SK-N-SH (cell line): ENCODE measurements around the gene ASIC4. TPM values are rescaled to one million over a fixed set of nuclear protein-coding genes. Genes with fewer than 3 reads are reported as not detected.

ENCODE experiments used
- CTCF ChIA-PET: fragments of 300-600, 350-600 bp; formaldehyde crosslinking; extraction: SDS; loops from one replicate; lab custom pipeline; 2021; lab: Yijun Ruan, JAX
- POLR2A ChIA-PET: fragments of 350-600 bp; sonication (Branson Sonifier 250); formaldehyde crosslinking; extraction: SDS; loops from one replicate; lab custom pipeline; 2020; ENCODE audit warnings: antibody characterized with exemption, inconsistent platforms; lab: Yijun Ruan, JAX
- DNase-seq: peaks from one replicate; pipeline ENCODE4 v3.0.0; 2012
- H2AFZ ChIP-seq: fragments of 200-600 bp; sonication (generic); 2 replicates; pipeline ENCODE4 v1.8.1; 2016; ENCODE audit warnings: antibody characterized with exemption, mild to moderate bottlenecking, low read depth
- H3F3A ChIP-seq: fragments of 200-600 bp; sonication (generic); replicated peaks from 2 replicates; pipeline ENCODE3; 2016; ENCODE audit warnings: antibody characterized with exemption, mild to moderate bottlenecking; ENCODE audit not compliant: insufficient read depth
- H3K27ac ChIP-seq, 2 experiments: fragments of 200-500 bp in 1 of 2; fragments of 200-600 bp in 1 of 2; sonication (Bioruptor generic) in 1 of 2; sonication (generic), shearing (Covaris generic) in 1 of 2; 2 replicates each; pipeline versions ENCODE4 v1.5.1 to v1.6.1; 2014 to 2016; ENCODE audit warnings: low read depth in 2 of 2, inconsistent platforms in 1 of 2, low read length in 1 of 2, mild to moderate bottlenecking in 1 of 2, mixed read lengths in 1 of 2
- H3K27me3 ChIP-seq: fragments of 200-600 bp; sonication (generic), shearing (Covaris generic); 2 replicates; pipeline ENCODE4 v1.6.1; 2016; ENCODE audit warnings: mixed run types; ENCODE audit not compliant: insufficient read depth
- H3K36me3 ChIP-seq, 2 experiments: fragments of 200-500 bp in 1 of 2; fragments of 200-600 bp in 1 of 2; sonication (Bioruptor generic) in 1 of 2; sonication (generic) in 1 of 2; replicated peaks in 1 of 2; 2 replicates each; pipeline versions ENCODE3 to v1.5.1; 2014 to 2016; ENCODE audit warnings: low read length in 1 of 2, mild to moderate bottlenecking in 1 of 2; ENCODE audit not compliant: insufficient read depth in 2 of 2, control insufficient read depth in 1 of 2
- H3K4me1 ChIP-seq, 2 experiments: fragments of 200-500 bp in 1 of 2; fragments of 200-600 bp in 1 of 2; sonication (Bioruptor generic) in 1 of 2; sonication (generic), shearing (Covaris generic) in 1 of 2; 2 replicates each; pipeline versions ENCODE4 v1.5.1 to v1.6.1; 2014 to 2016; ENCODE audit warnings: low read depth in 1 of 2, low read length in 1 of 2, mixed run types in 1 of 2; ENCODE audit not compliant: insufficient read depth in 2 of 2, control insufficient read depth in 1 of 2
- H3K4me2 ChIP-seq: fragments of 200-600 bp; sonication (generic), shearing (Covaris generic); 2 replicates; pipeline ENCODE4 v1.6.1; 2017; ENCODE audit warnings: mixed run types
- H3K4me3 ChIP-seq, 2 experiments: fragments of 200-500 bp in 1 of 2; fragments of 200-600 bp in 1 of 2; sonication (Bioruptor generic) in 1 of 2; sonication (generic), shearing (Covaris generic) in 1 of 2; 2 replicates each; pipeline versions ENCODE4 v1.5.1 to v1.8.1; 2014 to 2016; ENCODE audit warnings: low read depth in 2 of 2, inconsistent platforms in 1 of 2, low read length in 1 of 2, mild to moderate bottlenecking in 1 of 2, mixed read lengths in 1 of 2, moderate library complexity in 1 of 2
- H3K79me2 ChIP-seq: fragments of 200-600 bp; sonication (generic); 2 replicates; pipeline ENCODE4 v1.8.1; 2017; ENCODE audit warnings: mild to moderate bottlenecking; ENCODE audit not compliant: insufficient read depth
- H3K9ac ChIP-seq: fragments of 200-600 bp; sonication (generic); 2 replicates; pipeline ENCODE4 v1.6.1; 2017; ENCODE audit warnings: mixed run types
- H3K9me2 ChIP-seq: fragments of 200-600 bp; sonication (generic); 2 replicates; pipeline ENCODE4 v1.6.1; 2017; ENCODE audit warnings: mixed run types
- H3K9me3 ChIP-seq: fragments of 200-600 bp; sonication (generic); 2 replicates; pipeline ENCODE4 v1.6.1; 2017; ENCODE audit warnings: mixed run types, mild to moderate bottlenecking, moderate library complexity
- H4K20me1 ChIP-seq: fragments of 200-600 bp; sonication (generic); 2 replicates; pipeline ENCODE4 v1.6.1; 2017; ENCODE audit warnings: mild to moderate bottlenecking, mixed run types; ENCODE audit not compliant: insufficient read depth
- CHD2 ChIP-seq: fragments of 150-350 bp; IDR thresholded peaks from 2 replicates; pipeline ENCODE4 v1.6.1; 2018; ENCODE audit warnings: low read length; ENCODE audit not compliant: partially characterized antibody
- CTCF ChIP-seq: fragments of 200-600 bp; sonication (generic); IDR thresholded peaks from 2 replicates; pipeline ENCODE4 v1.6.1; 2017; ENCODE audit warnings: antibody characterized with exemption, mild to moderate bottlenecking, moderate library complexity
- ELF1 ChIP-seq: IDR thresholded peaks from 2 replicates; pipeline ENCODE4 v1.4.0; 2012
- EZH2phosphoT487 ChIP-seq: fragments of 200-600 bp; sonication (generic); IDR thresholded peaks from 2 replicates; pipeline ENCODE4 v1.6.1; 2017; ENCODE audit warnings: low read depth, mixed run types, mild to moderate bottlenecking, antibody characterized with exemption, moderate library complexity, borderline replicate concordance
- FOXJ3 ChIP-seq: sonication (generic); formaldehyde crosslinking; IDR thresholded peaks from 2 replicates; pipeline ENCODE4 v1.5.1; 2020; ENCODE audit warnings: mild to moderate bottlenecking, missing genetic modification reagents
- GABPA ChIP-seq: IDR thresholded peaks from 2 replicates; pipeline ENCODE4 v1.4.0; 2012; ENCODE audit warnings: low read depth, mild to moderate bottlenecking
- GATA2 ChIP-seq: sonication (generic); formaldehyde crosslinking; IDR thresholded peaks from 2 replicates; pipeline ENCODE4 v1.5.0; 2020; ENCODE audit warnings: mild to moderate bottlenecking, missing genetic modification reagents
- JUND ChIP-seq: IDR thresholded peaks from 2 replicates; pipeline ENCODE4 v1.4.0; 2012
- MEF2A ChIP-seq: IDR thresholded peaks from 2 replicates; pipeline ENCODE4 v1.4.0; 2012; ENCODE audit warnings: low read depth, borderline replicate concordance
- NRF1 ChIP-seq: IDR thresholded peaks from 2 replicates; pipeline ENCODE4 v1.6.1; 2012; ENCODE audit warnings: low read depth, mild to moderate bottlenecking, low read length
- POLR2AphosphoS5 ChIP-seq: IDR thresholded peaks from 2 replicates; pipeline ENCODE4 v1.6.1; 2012; ENCODE audit warnings: low read depth, low read length
- RAD21 ChIP-seq: IDR thresholded peaks from 2 replicates; pipeline ENCODE4 v1.6.1; 2012; ENCODE audit warnings: mild to moderate bottlenecking, low read length
- RFX5 ChIP-seq: IDR thresholded peaks from 2 replicates; pipeline ENCODE4 v1.6.1; 2012; ENCODE audit warnings: mild to moderate bottlenecking, improper control_type of control experiment, low read length
- SIN3A ChIP-seq: IDR thresholded peaks from 2 replicates; pipeline ENCODE4 v1.6.1; 2012; ENCODE audit warnings: low read depth, mild to moderate bottlenecking, low read length, moderate library complexity, borderline replicate concordance
- SMC3 ChIP-seq: IDR thresholded peaks from 2 replicates; pipeline ENCODE4 v1.6.1; 2012; ENCODE audit warnings: low read depth, low read length, improper control_type of control experiment
- TAF1 ChIP-seq: IDR thresholded peaks from 2 replicates; pipeline ENCODE4 v1.6.1; 2012; ENCODE audit warnings: low read depth, mild to moderate bottlenecking, low read length, moderate library complexity, borderline replicate concordance
- TCF12 ChIP-seq: IDR thresholded peaks from 2 replicates; pipeline ENCODE4 v1.4.0; 2012
- USF2 ChIP-seq: fragments of 150-350 bp; IDR thresholded peaks from 2 replicates; pipeline ENCODE4 v1.6.1; 2017; ENCODE audit warnings: antibody characterized with exemption, low read length, low read depth, borderline replicate concordance
- WGBS: methylation state at CpG from one replicate; pipeline ENCODE4 v1.1.6; 2017; ENCODE audit warnings: low lambda C conversion rate; 5-methylcytosine and 5-hydroxymethylcytosine counted together
- polyA plus RNA-seq, 3 experiments: library from polyadenylated mRNA; depleted of rRNA; stranded (reverse); fragments of >200 nt; gene quantifications; 2 replicates each; pipeline ENCODE4 v1.2.3, GENCODE V29; 2012
- TF ChIP-seq, protein P1 (sequence below): fragments of 150-350 bp; IDR thresholded peaks from 2 replicates; pipeline ENCODE4 v1.6.1; 2016; ENCODE audit warnings: mild to moderate bottlenecking, low read depth, low read length
- TF ChIP-seq, protein P2 (sequence below): IDR thresholded peaks from 2 replicates; pipeline ENCODE4 v1.6.1; 2012; ENCODE audit warnings: mild to moderate bottlenecking, low read depth, low read length, moderate library complexity
- TF ChIP-seq, protein P3 (sequence below): IDR thresholded peaks from 2 replicates; pipeline ENCODE4 v1.4.0; 2012; ENCODE audit warnings: low read depth, borderline replicate concordance

Gene ASIC4
- polyA plus RNA-seq, 1 of the 3 experiments (the other 2 are of a cell fraction): 0.05 TPM

DNA sequence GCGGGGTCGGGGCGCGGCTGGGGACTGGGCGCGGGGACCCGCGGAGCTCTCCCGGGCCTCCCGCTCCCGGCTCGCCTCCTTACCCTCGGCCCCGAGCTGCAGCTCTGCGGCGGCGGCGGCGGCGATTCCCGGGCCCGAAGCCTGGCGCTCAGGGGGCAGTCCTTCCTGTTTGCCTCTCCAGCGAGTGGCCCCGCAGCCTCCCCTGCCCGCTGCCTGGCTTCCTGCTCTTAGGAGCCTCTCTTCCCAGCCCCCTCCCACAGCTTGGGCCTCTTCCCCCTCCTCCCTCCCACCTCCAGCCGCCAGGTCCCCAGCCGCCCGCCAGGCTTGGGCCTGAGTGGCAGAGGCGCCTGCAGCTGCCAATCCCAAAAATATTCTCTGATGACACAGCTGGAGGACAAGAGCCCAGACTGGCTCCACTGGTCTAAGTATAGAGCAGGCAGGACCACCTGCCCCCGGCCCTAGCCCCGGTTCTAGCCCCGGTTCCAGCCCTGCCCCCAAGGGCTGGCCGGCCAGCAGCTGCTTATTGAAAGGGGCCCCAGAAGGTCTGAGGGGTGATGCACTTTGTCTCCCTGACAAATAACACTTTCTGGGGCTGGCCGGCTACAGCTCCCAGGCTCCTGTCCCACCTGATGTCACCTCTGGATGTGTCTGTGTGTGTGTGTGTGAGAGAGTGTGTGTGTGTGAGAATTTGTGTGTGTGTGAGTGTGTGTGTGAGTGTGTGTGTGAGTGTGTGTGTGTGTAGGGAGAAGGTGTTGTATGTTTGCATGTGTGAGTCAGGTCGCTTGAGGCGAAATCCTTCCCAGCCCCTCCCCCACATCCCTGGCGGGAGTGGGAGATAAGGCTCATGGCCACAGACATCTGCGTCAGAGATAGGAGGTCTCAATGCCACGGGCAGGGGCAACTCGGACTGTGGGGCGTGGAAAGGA, 57.3 kb downstream of the ASIC4 start, which contains the start of gene OBSL1:
TSS of gene OBSL1 (minus strand) at position 229 of the 926 bp plus-strand sequence. CDS start 307 bp downstream, outside the sequence.
- Histone ChIP-seq H4K20me1 (no peaks in the 10 kb centered on the region), H3K4me3 (peak within 1 kb of the TSS; percentile 65 to 82), H3F3A (peaks cover 6% of the 10 kb centered on the region), H3K4me1 (peaks cover 3 to 21% of the 10 kb centered on the region in 2 experiments; a peak in 1 of 4 replicates), H3K9me3 (no peaks in the 10 kb centered on the region), H3K27ac (peak within 1 kb of the TSS; percentile 36 to 76), H3K9me2 (no peaks in the 10 kb centered on the region), H3K36me3 (peaks cover 6 to 24% of the 10 kb centered on the region in 2 experiments), H3K27me3 (no peaks in the 10 kb centered on the region), H2AFZ (peak within 1 kb of the TSS; percentile 97), H3K9ac (peak within 1 kb of the TSS; percentile 69), H3K4me2 (peak within 1 kb of the TSS; percentile 81), H3K79me2 (peaks cover 4% of the 10 kb centered on the region; the same call in 1 of the 2 replicates)
- 22% methylated on average over 13 of the region's 42 CpGs for WGBS
- DNase-seq: peak; percentile 97
- ChIA-PET CTCF (interaction anchor here (0.5 to 5.5 kb wide), 11 partner anchors 9 to 118 kb away, joined by 3 to 48 read pairs (median 6); partner anchors contain the start of gene STK11IP), POLR2A (interaction anchor here (0.9 to 3.8 kb wide), 9 partner anchors 10 to 71 kb away, joined by 3 to 56 read pairs (median 9); partner anchors contain the start of genes CHPF, STK11IP and TMEM198)
- TF ChIP-seq EZH2phosphoT487 (no peak), GATA2 (CRISPR knock-in tag) (peak; percentile 87), FOXJ3 (CRISPR knock-in tag) (0 out of 2 replicates have a peak, but pooled peaks have one; percentile 46), GABPA (peak; percentile 62; the same call in 1 of the 2 replicates), POLR2AphosphoS5 (peak; percentile 40; the same call in 1 of the 2 replicates), SIN3A (0 out of 2 replicates have a peak, but pooled peaks have one; percentile 30), ELF1 (peak; percentile 39; the same call in 1 of the 2 replicates), TCF12 (no peak), TAF1 (peak; percentile 51; the same call in 1 of the 2 replicates), SMC3 (no peak), CTCF (no peak), JUND (no peak), RAD21 (no peak; the same call in 1 of the 2 replicates), NRF1 (no peak), RFX5 (no peak), USF2 (no peak), MEF2A (no peak), CHD2 (peak; percentile 69)
- TF ChIP-seq, protein P1, sequence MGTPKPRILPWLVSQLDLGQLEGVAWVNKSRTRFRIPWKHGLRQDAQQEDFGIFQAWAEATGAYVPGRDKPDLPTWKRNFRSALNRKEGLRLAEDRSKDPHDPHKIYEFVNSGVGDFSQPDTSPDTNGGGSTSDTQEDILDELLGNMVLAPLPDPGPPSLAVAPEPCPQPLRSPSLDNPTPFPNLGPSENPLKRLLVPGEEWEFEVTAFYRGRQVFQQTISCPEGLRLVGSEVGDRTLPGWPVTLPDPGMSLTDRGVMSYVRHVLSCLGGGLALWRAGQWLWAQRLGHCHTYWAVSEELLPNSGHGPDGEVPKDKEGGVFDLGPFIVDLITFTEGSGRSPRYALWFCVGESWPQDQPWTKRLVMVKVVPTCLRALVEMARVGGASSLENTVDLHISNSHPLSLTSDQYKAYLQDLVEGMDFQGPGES: no peak
- TF ChIP-seq, protein P2, sequence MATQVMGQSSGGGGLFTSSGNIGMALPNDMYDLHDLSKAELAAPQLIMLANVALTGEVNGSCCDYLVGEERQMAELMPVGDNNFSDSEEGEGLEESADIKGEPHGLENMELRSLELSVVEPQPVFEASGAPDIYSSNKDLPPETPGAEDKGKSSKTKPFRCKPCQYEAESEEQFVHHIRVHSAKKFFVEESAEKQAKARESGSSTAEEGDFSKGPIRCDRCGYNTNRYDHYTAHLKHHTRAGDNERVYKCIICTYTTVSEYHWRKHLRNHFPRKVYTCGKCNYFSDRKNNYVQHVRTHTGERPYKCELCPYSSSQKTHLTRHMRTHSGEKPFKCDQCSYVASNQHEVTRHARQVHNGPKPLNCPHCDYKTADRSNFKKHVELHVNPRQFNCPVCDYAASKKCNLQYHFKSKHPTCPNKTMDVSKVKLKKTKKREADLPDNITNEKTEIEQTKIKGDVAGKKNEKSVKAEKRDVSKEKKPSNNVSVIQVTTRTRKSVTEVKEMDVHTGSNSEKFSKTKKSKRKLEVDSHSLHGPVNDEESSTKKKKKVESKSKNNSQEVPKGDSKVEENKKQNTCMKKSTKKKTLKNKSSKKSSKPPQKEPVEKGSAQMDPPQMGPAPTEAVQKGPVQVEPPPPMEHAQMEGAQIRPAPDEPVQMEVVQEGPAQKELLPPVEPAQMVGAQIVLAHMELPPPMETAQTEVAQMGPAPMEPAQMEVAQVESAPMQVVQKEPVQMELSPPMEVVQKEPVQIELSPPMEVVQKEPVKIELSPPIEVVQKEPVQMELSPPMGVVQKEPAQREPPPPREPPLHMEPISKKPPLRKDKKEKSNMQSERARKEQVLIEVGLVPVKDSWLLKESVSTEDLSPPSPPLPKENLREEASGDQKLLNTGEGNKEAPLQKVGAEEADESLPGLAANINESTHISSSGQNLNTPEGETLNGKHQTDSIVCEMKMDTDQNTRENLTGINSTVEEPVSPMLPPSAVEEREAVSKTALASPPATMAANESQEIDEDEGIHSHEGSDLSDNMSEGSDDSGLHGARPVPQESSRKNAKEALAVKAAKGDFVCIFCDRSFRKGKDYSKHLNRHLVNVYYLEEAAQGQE: no peak
- TF ChIP-seq, protein P3, sequence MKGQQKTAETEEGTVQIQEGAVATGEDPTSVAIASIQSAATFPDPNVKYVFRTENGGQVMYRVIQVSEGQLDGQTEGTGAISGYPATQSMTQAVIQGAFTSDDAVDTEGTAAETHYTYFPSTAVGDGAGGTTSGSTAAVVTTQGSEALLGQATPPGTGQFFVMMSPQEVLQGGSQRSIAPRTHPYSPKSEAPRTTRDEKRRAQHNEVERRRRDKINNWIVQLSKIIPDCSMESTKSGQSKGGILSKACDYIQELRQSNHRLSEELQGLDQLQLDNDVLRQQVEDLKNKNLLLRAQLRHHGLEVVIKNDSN: no peak
